SK-MEL-5 (cell line): Measurements from ENCODE around the gene NT5DC4. TPM values are rescaled to one million over a fixed set of nuclear protein-coding genes. Genes with fewer than 3 reads are reported as not detected.
A peak's percentile ranks its signal among the peaks of the same experiment; 100 is the strongest.

Experiments used
- DNase-seq: peaks from one replicate; pipeline ENCODE4 v3.0.0-alpha.2; 2016; ENCODE audit warnings: low read depth, low spot score
- in situ Hi-C: cut with HindIII; loops from 2 replicates; pipeline ENCODE4 v1.10.0; 2016; ENCODE audit warnings: low sequenced_read_pairs, high pct_unique_total_duplicates, low pct_unique_long_range_greater_than_20kb
- polyA plus RNA-seq, 2 experiments: library from polyadenylated mRNA; depleted of rRNA; stranded (reverse); fragments of >200 nt; gene quantifications; 2 replicates each; pipeline ENCODE4 v1.2.3, GENCODE V29; 2015
- total RNA-seq: library from RNA; depleted of rRNA; stranded (reverse); fragments of >200 nt; shearing (Covaris generic); gene quantifications from 2 replicates; pipeline ENCODE4 v1.2.3, GENCODE V29; 2014; rRNA removed

The NT5DC4 gene
- total RNA-seq: 0.13 TPM in 1 of 2 replicates, not detected in the other
- polyA plus RNA-seq (2015; cell fraction: cytosol; rRNA removed): not detected in 2 replicates
- 1.3 TPM in 1 of 2 replicates, not detected in the other for polyA plus RNA-seq (2015; cell fraction: nucleus; rRNA removed)

- in situ Hi-C loops: no loop called here
- no peak for DNase-seq
These were observed at the start of gene NT5DC4 for GRCh38 chr2:112720785-112721184. Gene NT5DC4, plus strand, starts transcription at chr2:112721020. Its CDS starts 60 bp downstream, at chr2:112721080.

DNA sequence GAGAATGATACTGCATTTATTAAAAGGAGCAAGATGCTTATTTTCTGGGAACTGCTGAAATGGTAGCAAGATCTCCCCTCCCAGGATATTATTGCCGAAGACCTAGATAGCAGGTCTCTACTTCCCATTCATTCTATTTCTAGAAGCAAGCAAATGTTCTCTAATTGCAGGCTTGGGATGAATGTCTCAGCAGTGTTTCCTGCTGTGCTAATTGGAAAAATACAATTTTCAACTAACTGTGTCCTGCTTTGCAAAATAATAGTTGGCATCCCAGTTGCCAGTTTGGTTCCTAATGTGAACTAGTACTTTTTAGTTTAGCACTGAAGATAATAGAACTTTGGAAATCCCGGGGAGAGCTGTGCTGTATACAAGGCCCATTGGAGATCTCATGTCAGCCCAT is 49.0 kb upstream of the NT5DC4 start:
- in situ Hi-C loops: no loop called here
- DNase-seq: no peak

- in situ Hi-C loops: no loop called here
- DNase-seq: no peak
These were observed 47.8 kb upstream of the NT5DC4 start for GRCh38 chr2:112673008-112673407.

DNA sequence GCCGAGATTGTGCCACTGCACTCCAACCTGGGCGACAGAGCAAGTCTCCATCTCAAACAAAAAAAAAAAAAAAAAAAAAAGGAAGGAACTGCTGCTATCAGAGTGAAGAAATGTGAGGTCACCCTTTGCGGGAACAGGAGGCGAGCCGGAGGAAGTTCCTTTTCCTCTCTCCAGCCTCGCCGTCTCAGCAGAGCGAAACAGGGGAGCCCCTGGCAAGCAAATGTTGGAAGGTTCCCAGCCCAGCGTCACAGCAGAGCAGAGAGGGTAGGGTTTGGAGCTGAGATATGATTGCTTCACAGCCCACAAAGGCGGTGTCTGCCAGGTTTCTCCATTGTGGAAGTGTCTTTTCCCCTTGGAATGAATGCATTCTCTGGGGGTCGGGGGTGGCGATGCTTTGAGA is 46.6 kb upstream of the NT5DC4 start:
- in situ Hi-C loops: no loop called here
- DNase-seq: no peak

- in situ Hi-C loops: no loop called here
These were observed 41.3 kb upstream of the NT5DC4 start for GRCh38 chr2:112679484-112679883.

DNA sequence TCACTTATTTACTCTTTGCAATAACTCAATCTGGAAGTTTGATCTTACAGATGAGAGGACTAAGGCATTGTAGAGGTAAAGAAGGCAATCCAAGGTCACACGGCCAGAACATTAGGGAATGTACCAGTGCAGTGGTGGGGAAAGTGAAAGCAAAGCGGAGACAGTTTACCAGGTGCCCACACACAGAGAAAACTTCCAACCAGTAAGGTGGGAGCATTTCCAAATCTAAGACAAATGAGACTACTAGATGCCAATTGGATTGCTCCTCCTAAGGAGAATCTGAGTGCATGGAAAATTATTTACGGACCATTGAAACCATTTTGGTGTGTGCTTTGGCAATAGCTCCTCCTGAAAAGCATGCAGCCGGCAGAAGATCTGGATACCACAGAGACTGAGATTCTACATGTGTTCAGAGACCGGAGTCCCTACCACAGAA is 40.1 kb upstream of the NT5DC4 start:
- in situ Hi-C loops: no loop called here
- no peak for DNase-seq

More at GRCh38 chr2:112679484-112679883, 41.3 kb upstream of the NT5DC4 start:
- DNase-seq: no peak

- DNase-seq: no peak
- in situ Hi-C loops: no loop called here
These were observed 38.7 kb upstream of the NT5DC4 start for GRCh38 chr2:112682101-112682500.

- no peak for DNase-seq
- in situ Hi-C loops: no loop called here
These were observed 37.0 kb upstream of the NT5DC4 start for GRCh38 chr2:112683550-112684414.

- DNase-seq: no peak
- in situ Hi-C loops: no loop called here
These were observed 36.4 kb upstream of the NT5DC4 start for GRCh38 chr2:112684415-112684775.

GRCh38 chr2:112685271-112685884 is 35.4 kb upstream of the NT5DC4 start:
- in situ Hi-C loops: no loop called here

DNA sequence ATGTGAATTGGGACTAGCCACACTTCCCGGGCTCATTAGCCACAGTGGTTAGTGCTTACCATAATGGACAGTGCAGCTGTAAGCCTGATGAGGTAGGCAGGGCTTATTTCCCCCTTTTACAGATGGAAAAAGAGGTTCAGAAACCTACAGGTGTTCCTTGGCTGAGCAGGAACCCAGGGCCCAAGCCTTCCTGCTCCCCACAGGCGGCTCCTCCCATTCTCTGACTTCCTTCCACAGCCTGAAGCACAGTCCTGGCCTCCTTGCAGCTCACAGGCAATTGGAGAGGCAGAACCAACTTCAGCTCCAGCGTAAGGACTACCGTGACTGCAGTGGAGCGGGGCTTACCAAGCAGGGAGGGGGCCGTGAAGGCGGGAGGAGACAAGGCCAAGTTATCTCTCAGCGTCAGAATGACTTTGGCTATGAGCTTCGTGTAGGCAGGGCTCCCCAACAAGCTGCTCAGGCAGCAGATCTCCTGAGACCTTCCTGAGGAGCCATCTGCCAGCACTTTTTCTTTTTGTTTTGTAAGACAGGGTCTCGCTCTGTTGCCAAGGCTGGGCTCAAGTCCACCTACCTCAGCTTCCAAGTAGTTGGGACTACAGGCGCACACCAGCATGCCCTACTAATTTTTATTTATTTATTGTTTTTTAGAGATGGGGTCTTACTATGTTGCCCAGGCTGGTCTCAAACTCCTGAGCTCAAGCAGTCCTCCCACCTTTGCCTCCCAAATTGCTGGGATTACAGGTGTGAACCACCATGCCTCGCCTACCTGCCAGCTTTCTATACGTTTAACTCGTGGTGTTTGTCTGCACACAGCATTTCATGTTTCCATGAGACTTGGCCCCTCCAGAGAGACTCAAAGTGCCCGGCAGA is 34.2 kb upstream of the NT5DC4 start:
- in situ Hi-C loops: no loop called here
- DNase-seq: no peak

More at GRCh38 chr2:112685271-112685884, 35.4 kb upstream of the NT5DC4 start:
- DNase-seq: no peak

- in situ Hi-C loops: no loop called here
- DNase-seq: no peak
These were observed 33.3 kb upstream of the NT5DC4 start for GRCh38 chr2:112687522-112687921.

DNA sequence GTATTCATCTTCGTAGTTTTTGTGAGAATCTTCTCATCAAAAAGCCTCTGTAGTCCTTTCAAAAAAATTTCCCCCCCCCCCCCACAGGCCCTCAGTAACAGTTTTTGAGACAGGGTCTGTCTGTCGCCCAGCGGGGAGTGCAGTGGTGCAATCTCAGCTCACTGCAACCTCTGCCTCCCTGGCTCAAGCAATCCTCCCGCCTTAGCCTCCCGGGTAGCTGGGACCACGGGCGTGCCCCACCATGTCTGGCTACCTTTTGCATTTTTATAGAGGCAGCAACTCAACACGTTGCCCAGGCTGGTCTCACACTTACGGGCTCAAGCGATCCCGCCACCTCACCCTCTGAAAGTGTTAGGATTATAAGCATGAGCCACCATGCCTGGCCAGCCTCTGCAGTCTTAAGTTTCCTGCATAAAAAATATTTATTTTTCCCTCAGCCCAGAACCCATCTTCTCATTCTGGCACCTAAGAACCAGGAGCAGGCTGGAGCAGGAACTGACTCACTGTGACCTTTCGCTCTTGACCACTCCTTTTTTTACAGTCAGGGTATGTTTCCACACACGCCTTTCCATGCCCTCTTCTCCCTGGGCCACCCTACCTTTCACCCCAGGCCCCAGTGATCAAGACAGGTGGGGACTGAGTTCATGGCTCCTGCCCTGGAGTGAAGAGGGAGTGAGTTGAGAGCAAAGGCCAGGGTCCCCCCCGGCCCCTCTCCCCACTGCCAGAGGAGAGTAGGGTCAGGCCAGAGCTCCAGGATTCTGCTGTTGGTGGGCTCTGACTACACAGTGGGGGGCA is 32.5 kb upstream of the NT5DC4 start:
- in situ Hi-C loops: no loop called here
- DNase-seq: no peak

GRCh38 chr2:112690853-112691401 is 29.9 kb upstream of the NT5DC4 start:
- in situ Hi-C loops: no loop called here
- peak; percentile 70 for DNase-seq

DNA sequence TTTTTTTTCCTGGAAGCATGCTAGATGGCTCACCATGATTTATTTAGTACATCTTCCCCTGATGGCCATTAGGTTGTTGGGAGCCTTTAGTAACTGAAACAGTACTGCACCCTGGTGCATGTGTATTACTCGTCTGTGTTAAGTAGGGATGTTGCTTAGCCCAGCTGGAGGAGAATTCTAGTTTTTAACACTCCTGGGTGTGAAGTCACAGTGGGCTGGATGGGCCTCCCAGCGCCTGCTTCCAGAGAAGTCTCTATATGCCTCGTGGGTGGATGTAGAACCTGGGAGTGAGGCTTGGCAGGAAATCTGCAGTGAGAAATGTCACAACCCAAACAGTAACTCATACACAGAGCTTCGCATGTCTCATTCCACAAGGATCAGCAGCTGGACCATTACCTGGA is 28.9 kb upstream of the NT5DC4 start:
- in situ Hi-C loops: no loop called here
- no peak for DNase-seq

DNA sequence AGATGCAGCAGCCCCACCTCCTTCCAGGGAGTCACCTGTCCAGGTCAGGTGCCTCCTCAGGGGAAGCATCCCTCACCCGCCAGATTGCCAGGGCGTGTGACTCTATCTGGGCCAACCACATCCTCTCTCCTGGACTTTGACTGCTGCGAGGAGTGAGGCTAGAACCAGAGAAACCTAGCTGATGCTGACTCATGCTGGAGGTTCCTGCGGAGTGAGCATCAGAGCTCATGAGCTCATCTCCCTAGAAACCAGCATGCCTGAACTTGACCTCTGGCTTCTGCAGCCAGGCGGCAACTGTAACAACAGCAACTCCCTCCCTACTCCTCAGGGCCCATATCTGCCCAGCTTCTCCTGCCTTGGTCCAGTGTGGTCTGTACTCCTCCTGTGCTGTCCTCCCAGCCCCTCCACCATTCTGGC is 28.3 kb upstream of the NT5DC4 start:
- peak; percentile 28 for DNase-seq
- in situ Hi-C loops: no loop called here

DNA sequence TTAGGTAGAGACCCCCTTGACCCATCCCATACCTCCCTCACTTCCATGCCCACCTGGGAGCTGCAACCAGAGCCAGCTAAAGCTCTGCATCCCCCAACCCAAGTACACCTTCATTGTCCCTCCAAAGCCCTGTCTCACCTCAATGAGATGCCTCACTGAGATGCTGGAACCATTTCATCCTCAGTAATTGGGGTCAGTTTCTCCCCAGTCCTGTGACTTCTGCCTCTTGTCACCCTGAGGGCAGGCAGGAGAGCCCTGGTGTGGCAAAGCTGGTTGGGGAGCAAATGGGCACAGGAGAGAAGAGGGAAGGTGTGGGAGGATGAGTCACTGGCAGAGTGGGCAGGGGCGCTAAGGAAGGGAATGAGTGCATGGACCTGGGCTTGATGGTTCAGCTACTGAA is 27.9 kb upstream of the NT5DC4 start:
- in situ Hi-C loops: no loop called here
- DNase-seq: no peak
